Neural crest cell (in vitro differentiated cells): Measurements from ENCODE around the gene KRTAP9-9. TPM values are rescaled to one million over a fixed set of nuclear protein-coding genes. Genes with fewer than 3 reads are reported as not detected.

Source experiments
- DNase-seq: peaks from one replicate; pipeline ENCODE4 v3.0.0; 2021; ENCODE audit warnings: low read depth, mixed read lengths, low spot score
- H3K27ac Mint-ChIP-seq: one replicate; pipeline ENCODE4 v1.8.0; 2021; ENCODE audit warnings: mild to moderate bottlenecking, mixed read lengths; ENCODE audit not compliant: unreplicated experiment
- H3K27me3 Mint-ChIP-seq: 2 replicates; pipeline ENCODE4 v1.8.0; 2021; ENCODE audit warnings: low read depth, mild to moderate bottlenecking, mixed read lengths
- H3K36me3 Mint-ChIP-seq: 2 replicates; pipeline ENCODE4 v1.8.0; 2021; ENCODE audit warnings: low read depth, mild to moderate bottlenecking, mixed read lengths
- H3K4me1 Mint-ChIP-seq: 2 replicates; pipeline ENCODE4 v1.8.0; 2021; ENCODE audit warnings: mixed read lengths
- H3K4me3 Mint-ChIP-seq: one replicate; pipeline ENCODE4 v1.8.0; 2021; ENCODE audit warnings: mild to moderate bottlenecking, mixed read lengths
- H3K9me3 Mint-ChIP-seq: 2 replicates; pipeline ENCODE4 v1.8.0; 2021; ENCODE audit warnings: mixed read lengths
- CTCF ChIP-seq: fragments of 200-600 bp; sonication (generic); conservative IDR thresholded peaks from 2 replicates; pipeline ENCODE4 v1.5.0; 2021; ENCODE audit warnings: antibody characterized with exemption, mild to moderate bottlenecking
- total RNA-seq: library from RNA; stranded (reverse); gene quantifications from 2 replicates; pipeline ENCODE4 v1.2.1, GENCODE V29; 2021

KRTAP9-9 gene
- total RNA-seq, 1 donor from 2014 or later: not detected

DNA sequence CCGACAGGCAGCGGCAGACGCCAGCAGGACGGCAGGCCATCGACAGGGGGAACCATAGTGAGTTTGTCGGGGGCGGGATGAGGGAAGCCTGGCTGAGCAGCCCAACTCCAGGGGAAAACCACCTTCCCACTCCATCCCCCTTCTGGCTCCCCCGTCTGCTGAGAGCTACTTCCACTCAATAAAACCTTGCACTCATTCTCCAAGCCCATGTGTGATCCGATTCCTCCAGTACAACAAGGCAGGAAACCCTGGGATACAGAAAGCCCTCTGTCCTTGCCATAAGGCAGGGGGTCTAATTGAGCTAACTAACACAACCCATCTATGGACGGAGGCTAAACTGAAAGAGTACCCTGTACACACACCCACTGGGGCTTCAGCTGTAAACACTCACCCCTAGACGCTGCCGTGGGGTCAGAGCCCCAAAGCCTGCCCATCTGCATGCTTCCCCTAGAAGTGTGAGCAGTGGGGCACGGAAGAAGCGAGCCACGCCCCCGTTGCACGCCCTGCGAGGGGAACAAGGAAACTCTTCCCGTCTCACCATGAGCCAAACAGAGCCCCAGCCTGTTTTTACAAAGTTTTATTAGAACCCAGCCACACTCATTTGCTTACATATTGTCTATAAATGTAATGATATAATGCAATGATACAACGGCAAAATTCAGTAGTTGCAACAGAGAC lies 43.4 kb downstream of the KRTAP9-9 start:
- Mint-ChIP-seq H3K4me3 (no peak overlapping the region), H3K27me3 (peaks cover 4% of the 10 kb centered on the region), H3K9me3 (peaks cover 8% of the 10 kb centered on the region), H3K36me3 (no peaks in the 10 kb centered on the region), H3K4me1 (no peaks in the 10 kb centered on the region), H3K27ac (no peak overlapping the region)
- TF ChIP-seq CTCF: no peak
- no peak for DNase-seq

- Mint-ChIP-seq H3K9me3 (peaks cover 8% of the 10 kb centered on the region), H3K36me3 (no peaks in the 10 kb centered on the region), H3K4me1 (no peaks in the 10 kb centered on the region), H3K4me3 (no peak overlapping the region), H3K27ac (no peak overlapping the region), H3K27me3 (peaks cover 4% of the 10 kb centered on the region)
- no peak for TF ChIP-seq CTCF
- no peak for DNase-seq
These were observed 46.1 kb downstream of the KRTAP9-9 start for GRCh38 chr17:41301204-41301790.

DNA sequence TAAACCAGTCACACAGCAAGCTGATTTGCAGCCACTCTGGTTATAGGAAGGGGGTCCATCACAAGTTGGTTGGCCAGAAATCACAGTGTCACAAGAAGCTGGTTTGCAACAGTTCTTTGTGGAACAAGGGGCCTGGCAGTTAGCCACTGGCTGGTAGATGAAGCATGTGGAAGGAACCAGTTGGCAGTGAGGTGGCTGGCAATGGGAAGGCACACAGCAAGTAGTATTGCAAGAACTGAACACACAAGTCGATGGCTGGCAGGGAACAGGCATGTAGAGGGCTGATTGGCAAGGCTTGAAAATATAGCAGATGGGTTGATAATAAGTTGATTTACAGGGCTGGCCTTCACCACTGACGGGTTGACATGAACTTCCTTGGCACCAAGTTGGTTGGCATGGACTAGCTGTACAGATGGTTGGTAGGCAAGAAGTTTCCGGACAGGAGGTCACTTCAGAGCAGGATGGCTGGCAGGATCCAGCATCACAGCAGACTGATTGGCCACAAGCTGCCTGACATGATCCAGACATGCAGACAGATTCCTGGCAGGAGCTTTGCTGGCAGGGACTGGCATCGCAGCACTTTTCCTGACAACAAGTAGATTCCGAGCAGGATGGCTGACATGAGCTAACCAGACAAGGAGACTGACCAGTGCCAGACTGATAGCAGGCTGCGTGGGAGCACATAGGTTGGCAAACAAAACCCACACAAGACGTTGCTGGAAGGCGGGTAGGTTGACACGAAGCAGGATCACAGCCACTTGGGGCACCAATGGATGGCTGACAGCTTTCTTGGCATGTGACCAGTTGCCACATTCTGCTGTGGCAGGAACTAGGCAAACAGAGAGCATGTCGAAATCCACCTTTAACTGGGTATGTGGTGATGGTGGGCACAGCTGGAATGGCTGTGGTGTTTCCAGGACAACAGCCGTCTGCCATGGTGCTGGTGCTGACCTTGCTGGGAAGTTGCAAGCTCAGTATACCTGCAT lies 47.0 kb downstream of the KRTAP9-9 start, which contains the start of gene KRTAP29-1:
Gene KRTAP29-1, minus strand, starts transcription at position 936 of the 986 bp plus-strand sequence. Its CDS starts 0 bp downstream, at position 936.
- Mint-ChIP-seq H3K4me3 (no peak within 1 kb of the TSS), H3K27ac (no peak within 1 kb of the TSS), H3K27me3 (peaks cover 11% of the 10 kb centered on the region), H3K36me3 (no peaks in the 10 kb centered on the region), H3K4me1 (no peaks in the 10 kb centered on the region), H3K9me3 (peaks cover 8% of the 10 kb centered on the region)
- TF ChIP-seq CTCF: no peak
- DNase-seq: no peak

DNA sequence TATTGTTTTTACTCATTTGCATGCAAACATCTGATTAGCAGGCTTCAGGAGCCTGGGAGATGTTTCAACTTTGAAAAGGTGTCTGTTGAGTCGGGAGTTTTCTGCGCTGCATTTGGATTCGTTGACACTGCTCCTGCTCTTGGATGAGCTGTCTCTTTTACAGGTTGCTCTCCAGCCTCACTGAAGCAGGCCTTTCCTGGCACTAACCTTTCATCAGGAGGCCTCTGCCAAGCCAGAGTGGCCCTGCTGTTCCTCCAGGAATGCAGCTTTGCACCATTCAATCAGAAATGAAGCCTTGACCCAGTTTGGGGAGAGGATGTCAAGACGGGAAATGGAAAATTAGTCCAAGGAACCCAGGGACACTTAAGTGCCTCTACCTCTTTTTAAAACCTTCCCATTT lies 47.8 kb downstream of the KRTAP9-9 start:
- DNase-seq: no peak
- Mint-ChIP-seq H3K9me3 (peaks cover 8% of the 10 kb centered on the region), H3K4me1 (no peaks in the 10 kb centered on the region), H3K36me3 (no peaks in the 10 kb centered on the region), H3K27me3 (peaks cover 18% of the 10 kb centered on the region), H3K4me3 (no peak overlapping the region), H3K27ac (no peak overlapping the region)
- no peak for TF ChIP-seq CTCF

GRCh38 chr17:41304091-41304490 lies 48.9 kb downstream of the KRTAP9-9 start:
- Mint-ChIP-seq H3K27me3 (peaks cover 24% of the 10 kb centered on the region), H3K9me3 (peaks cover 8% of the 10 kb centered on the region), H3K4me1 (no peaks in the 10 kb centered on the region), H3K27ac (no peak overlapping the region), H3K4me3 (no peak overlapping the region), H3K36me3 (no peaks in the 10 kb centered on the region)
- DNase-seq: no peak
- no peak for TF ChIP-seq CTCF
